Heart right ventricle (tissue), 16 donors: ENCODE results near the gene UNKL. TPM values are rescaled to one million over a fixed set of nuclear protein-coding genes. Genes with fewer than 3 reads are reported as not detected.

Experiments used
- ATAC-seq, 8 donors: fragments of 200-7000 bp; cut with Tn5 transposase; one replicate each; pipeline ENCODE4 v1.9.1; 2020; ENCODE audit warnings: mild to moderate bottlenecking in 8 of 8, moderate library complexity in 8 of 8, moderate number of reproducible peaks in 1 of 8
- DNase-seq, 2 donors: peaks; one replicate each; pipeline ENCODE4 v3.0.0-alpha.2; 2020
- H3K27ac ChIP-seq, 10 donors: fragments of 200-600 bp; sonication (generic) in 2 of 10; one replicate each; pipeline versions ENCODE4 v1.5.0 to v1.8.0; 2020 to 2022; ENCODE audit warnings: mild to moderate bottlenecking in 3 of 10
- H3K27me3 ChIP-seq, 7 donors: fragments of 200-600 bp; one replicate each; pipeline ENCODE4 v1.8.0; 2021 to 2022; ENCODE audit warnings: mild to moderate bottlenecking in 2 of 7
- H3K36me3 ChIP-seq, 9 donors: fragments of 200-600 bp; sonication (generic) in 1 of 9; one replicate each; pipeline versions ENCODE4 v1.5.0 to v1.8.0; 2020 to 2022; ENCODE audit warnings: mild to moderate bottlenecking in 2 of 9
- H3K4me1 ChIP-seq, 9 donors: fragments of 200-600 bp; sonication (generic) in 1 of 9; one replicate each; pipeline versions ENCODE4 v1.5.0 to v1.8.0; 2020 to 2022; ENCODE audit warnings: mild to moderate bottlenecking in 4 of 9
- H3K4me3 ChIP-seq, 10 donors: fragments of 200-600 bp; sonication (generic) in 2 of 10; one replicate each; pipeline versions ENCODE4 v1.5.0 to v1.8.0; 2020 to 2022; ENCODE audit warnings: mild to moderate bottlenecking in 7 of 10, moderate library complexity in 2 of 10
- H3K9me3 ChIP-seq, 11 donors: fragments of 200-600 bp in 10 of 11; sonication (generic) in 2 of 11; one replicate each; pipeline versions ENCODE4 v1.5.0 to v1.8.0; 2013 to 2022; ENCODE audit warnings: mild to moderate bottlenecking in 2 of 11, control low read depth in 1 of 11, moderate library complexity in 1 of 11
- WGBS, 2 donors: extraction: QIAGEN DNeasy Blood & Tissue Kit; methylation state at CpG; one replicate each; pipeline ENCODE4 v1.1.7; 2013; ENCODE audit warnings: inconsistent platforms in 1 of 2; 5-methylcytosine and 5-hydroxymethylcytosine counted together
- intact Hi-C, 10 donors: fragments of 100-400 bp; cut with DNase I; formaldehyde crosslinking; loops; one replicate each; pipeline versions ENCODE4 v1.11.1 to v1.14.2; 2022
- polyA plus RNA-seq, 2 donors: library from polyadenylated mRNA; stranded (reverse); fragments of 200-250 nt; gene quantifications; one replicate each; pipeline ENCODE4 v1.2.3, GENCODE V29; 2013
- total RNA-seq, 10 donors: library from RNA; stranded (reverse); fragmentation: NEBNext Ultra II Directional in 3 of 10; extraction: Animal tissue kit (Norgen Biotek cat#: 25700) in 3 of 10; gene quantifications; one replicate each; pipeline versions ENCODE4 v1.2.1 to v1.2.4, GENCODE V29; 2021 to 2023
- TF ChIP-seq, protein P1 (sequence below), 9 donors: fragments of 200-600 bp; sonication (generic) in 2 of 9; IDR thresholded peaks; one replicate each; pipeline versions ENCODE4 v1.5.0 to v1.8.0; 2021 to 2022; ENCODE audit warnings: antibody characterized with exemption in 9 of 9, mild to moderate bottlenecking in 5 of 9, moderate library complexity in 1 of 9
- donor health status: Arrhythmogenic right ventricular cardiomyopathy.
- donor health status: ischemic (EF 13 %, LVEDD 7.1; RV severe dilation, severe dysfunction).
- donor health status: healthy with polysubstance abuse.
- donor health status: DM: no; HTN: yes; CAD: no.
- donor health status: DM: no; HTN: no; CAD: no.
- donor health status: ischemic (EF 25% LVEDD 6.9; RV normal size, moderate dysfunction).
- donor health status: ischemic (EF 25% LVEDD 5.7; RV mildly dilated, moderate dysfunction).
- donor health status: healthy.
- donor health status: DM: yes; HTN: yes; CAD: no.
- donor health status: Ischemic cardiomyopathy.
- donor health status: ischemic (EF 35%, LVEDD 5.7; RV mildly dilated, moderate dysfunction).
- donor health status: nonischemic (EF 11% LVEDD 7.7; RV severe dilation, severe dysfunction).
- donor health status: DM: yes; HTN: yes; CAD: no.
- donor health status: PGD.
- donor health status: ischemic (EF 29% LVEDD 5.4; RV normal size, mild dysfunction).
- donor health status: nonischemic (EF 23%, LVEDD 6.1; RV moderate dilation, normal function).

The UNKL gene
- total and polyA plus RNA-seq, 12 donors, result 3.3 to 20.4 (median 11.4) TPM

DNA sequence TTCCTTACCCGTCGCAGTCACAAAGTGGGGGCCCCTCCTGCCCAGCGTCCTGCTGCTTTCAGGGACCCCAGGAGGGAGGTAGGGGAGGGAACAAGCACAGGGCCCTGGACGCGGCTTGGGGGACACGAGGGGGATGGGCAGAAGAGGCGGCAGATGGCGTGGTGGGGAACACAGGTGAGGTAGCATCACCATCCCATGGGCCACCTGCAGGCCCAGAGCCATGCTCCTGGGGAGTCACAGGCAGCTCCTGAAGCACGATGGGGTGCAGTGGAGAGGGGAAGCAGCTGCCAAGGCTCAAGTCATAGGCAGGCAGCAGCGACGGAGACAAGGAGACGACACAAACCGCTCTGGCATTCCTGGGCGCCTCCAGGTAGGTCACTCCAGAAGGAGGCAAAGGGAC lies 10.8 kb downstream of the UNKL start:
- peaks cover 0 to 84% (median 29%) of the 10 kb centered on the region in 9 donors for H3K36me3 ChIP-seq
- DNase-seq (no peak), ATAC-seq (no peak)
- WGBS, 2 donors, result 91 to 92% methylated on average over 14 of the region's 14 CpGs
- peaks cover 0 to 15% (median 12%) of the 10 kb centered on the region in 9 donors for H3K4me1 ChIP-seq
- no peak overlapping the region for H3K4me3 ChIP-seq
- intact Hi-C loops, result loop anchor here in 2 of 10 donors (10.0 kb wide), 2 partner anchors 59 to 89 kb away; no protein-coding TSS in a partner anchor
- TF ChIP-seq, protein P1, sequence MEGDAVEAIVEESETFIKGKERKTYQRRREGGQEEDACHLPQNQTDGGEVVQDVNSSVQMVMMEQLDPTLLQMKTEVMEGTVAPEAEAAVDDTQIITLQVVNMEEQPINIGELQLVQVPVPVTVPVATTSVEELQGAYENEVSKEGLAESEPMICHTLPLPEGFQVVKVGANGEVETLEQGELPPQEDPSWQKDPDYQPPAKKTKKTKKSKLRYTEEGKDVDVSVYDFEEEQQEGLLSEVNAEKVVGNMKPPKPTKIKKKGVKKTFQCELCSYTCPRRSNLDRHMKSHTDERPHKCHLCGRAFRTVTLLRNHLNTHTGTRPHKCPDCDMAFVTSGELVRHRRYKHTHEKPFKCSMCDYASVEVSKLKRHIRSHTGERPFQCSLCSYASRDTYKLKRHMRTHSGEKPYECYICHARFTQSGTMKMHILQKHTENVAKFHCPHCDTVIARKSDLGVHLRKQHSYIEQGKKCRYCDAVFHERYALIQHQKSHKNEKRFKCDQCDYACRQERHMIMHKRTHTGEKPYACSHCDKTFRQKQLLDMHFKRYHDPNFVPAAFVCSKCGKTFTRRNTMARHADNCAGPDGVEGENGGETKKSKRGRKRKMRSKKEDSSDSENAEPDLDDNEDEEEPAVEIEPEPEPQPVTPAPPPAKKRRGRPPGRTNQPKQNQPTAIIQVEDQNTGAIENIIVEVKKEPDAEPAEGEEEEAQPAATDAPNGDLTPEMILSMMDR (IDR thresholded peaks at IDR 0.05), result no peak
- H3K27me3 ChIP-seq, result no peaks in the 10 kb centered on the region
- no peak overlapping the region for H3K27ac ChIP-seq
- no peaks in the 10 kb centered on the region for H3K9me3 ChIP-seq

DNA sequence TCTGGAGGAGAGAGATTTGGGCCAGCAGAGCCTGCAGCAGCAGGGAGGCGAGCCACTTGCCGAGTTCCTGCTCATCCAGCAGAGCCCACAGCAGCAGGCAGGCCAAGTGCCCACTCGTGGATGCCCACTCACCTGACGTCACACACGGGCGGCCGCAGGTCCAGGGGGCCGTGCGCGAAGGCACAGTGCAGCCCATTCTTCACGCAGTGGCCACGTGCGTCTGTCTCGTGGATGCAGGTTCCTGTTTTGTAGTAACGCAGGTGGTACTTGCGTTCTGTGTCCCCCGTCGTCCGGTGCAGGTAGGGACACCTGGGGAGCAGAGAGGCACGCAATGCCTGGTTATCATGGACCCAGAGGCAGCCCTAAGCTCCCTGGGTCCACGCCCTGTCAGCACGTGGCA lies 11.5 kb downstream of the UNKL start:
- DNase-seq (no peak), ATAC-seq (no peak)
- H3K4me1 ChIP-seq, result peaks cover 0 to 10% (median 6%) of the 10 kb centered on the region in 9 donors
- TF ChIP-seq, protein P1 (IDR thresholded peaks at IDR 0.05), result no peak
- no peak overlapping the region for H3K27ac ChIP-seq
- no peak overlapping the region for H3K4me3 ChIP-seq
- intact Hi-C loops, result loop anchor here in 2 of 10 donors (10.0 kb wide), 2 partner anchors 58 to 88 kb away; no protein-coding TSS in a partner anchor
- 92 to 93% methylated on average over 22 of the region's 22 CpGs for WGBS, 2 donors
- no peaks in the 10 kb centered on the region for H3K9me3 ChIP-seq
- no peaks in the 10 kb centered on the region for H3K27me3 ChIP-seq
- peaks cover 0 to 91% (median 30%) of the 10 kb centered on the region in 9 donors for H3K36me3 ChIP-seq

DNA sequence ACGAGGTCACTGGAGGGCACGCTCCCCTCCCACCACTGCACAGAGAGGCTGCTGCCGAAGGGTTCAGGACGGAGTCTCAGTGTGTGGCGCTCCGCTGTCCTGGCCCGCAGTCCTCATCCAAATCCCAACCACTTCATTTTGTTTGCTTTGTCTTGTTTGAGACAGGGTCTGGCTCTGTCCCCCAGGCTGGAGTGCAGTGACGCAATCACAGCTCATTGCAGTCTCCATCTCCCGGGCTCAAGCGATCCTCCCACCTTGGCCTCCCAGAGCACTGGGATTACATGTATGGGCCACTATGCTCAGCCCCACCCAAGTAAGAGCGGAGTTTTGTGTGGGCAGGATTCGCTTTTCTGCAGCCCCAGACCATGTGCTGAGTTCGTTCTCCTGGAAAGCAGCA lies 12.7 kb downstream of the UNKL start:
- ATAC-seq (no peak), DNase-seq (no peak)
- TF ChIP-seq, protein P1 (IDR thresholded peaks at IDR 0.05), result no peak
- WGBS, 2 donors, result 91 to 94% methylated on average over 13 of the region's 13 CpGs
- Histone ChIP-seq H3K36me3 (peaks cover 0 to 91% (median 30%) of the 10 kb centered on the region in 9 donors), H3K4me3 (no peak overlapping the region), H3K4me1 (no peaks in the 10 kb centered on the region), H3K27me3 (no peaks in the 10 kb centered on the region), H3K27ac (no peak overlapping the region), H3K9me3 (no peaks in the 10 kb centered on the region)
- intact Hi-C loops, result loop anchor here in 2 of 10 donors (10.0 kb wide), 2 partner anchors 57 to 87 kb away; no protein-coding TSS in a partner anchor

DNA sequence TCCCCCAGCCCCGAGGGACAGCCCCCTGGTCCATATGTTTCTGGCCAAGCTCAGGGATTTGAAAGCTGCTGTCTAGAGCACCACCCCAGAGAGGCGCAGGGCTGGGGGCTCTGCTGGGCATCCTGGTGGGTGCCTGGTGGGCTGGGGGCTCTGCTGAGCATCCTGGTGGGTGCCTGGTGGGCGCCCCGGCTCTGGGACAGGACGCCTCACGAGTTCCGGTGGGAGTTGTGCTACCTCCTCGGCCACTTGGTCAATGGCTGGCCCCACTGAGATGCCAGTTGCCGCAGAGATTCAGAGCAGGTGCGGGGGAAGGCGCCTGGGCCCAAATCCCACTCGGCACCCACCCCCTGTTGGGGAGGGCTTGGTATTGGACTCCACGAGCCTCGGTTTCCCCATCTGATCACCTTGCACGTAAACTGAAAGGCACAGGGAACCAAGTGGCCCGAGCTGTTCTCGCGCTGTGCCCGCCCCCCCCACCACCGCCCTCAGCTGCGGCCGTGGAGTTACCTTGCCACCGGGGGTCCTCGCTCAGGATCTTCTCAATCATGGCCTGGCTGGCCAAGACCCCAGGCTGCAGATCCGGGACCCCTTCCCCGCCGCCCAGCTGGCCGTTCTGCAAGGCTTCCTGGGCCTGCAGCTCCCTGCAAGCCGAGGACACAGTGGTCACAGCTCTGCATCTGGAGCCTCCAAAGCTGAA lies 13.3 kb downstream of the UNKL start:
- no peaks in the 10 kb centered on the region for H3K9me3 ChIP-seq
- no peaks in the 10 kb centered on the region for H3K4me1 ChIP-seq
- peaks cover 0 to 91% (median 30%) of the 10 kb centered on the region in 9 donors for H3K36me3 ChIP-seq
- H3K27me3 ChIP-seq, result no peaks in the 10 kb centered on the region
- H3K4me3 ChIP-seq, result no peak overlapping the region
- DNase-seq, result no peak
- TF ChIP-seq, protein P1 (IDR thresholded peaks at IDR 0.05), result no peak
- ATAC-seq, result no peak
- intact Hi-C loops, result loop anchor here in 2 of 10 donors (10.0 kb wide), 2 partner anchors 56 to 86 kb away; no protein-coding TSS in a partner anchor
- 89 to 93% methylated on average over 29 of the region's 29 CpGs for WGBS, 2 donors
- H3K27ac ChIP-seq, result no peak overlapping the region
